Right lobe of liver (tissue), 4 donors: Measurements from ENCODE around the gene DIPK1B.

Source experiments
- CTCF ChIP-seq, 4 donors: fragments of 200-600 bp in 3 of 4; fragments of 450-650 bp in 1 of 4; IDR thresholded peaks; one replicate each; pipeline versions ENCODE4 v1.5.1 to v1.8.0; 2016 to 2022; ENCODE audit warnings: antibody characterized with exemption in 4 of 4, mild to moderate bottlenecking in 2 of 4
- POLR2A ChIP-seq: fragments of 450-650 bp; IDR thresholded peaks from one replicate; pipeline ENCODE4 v1.6.1; 2017; ENCODE audit warnings: antibody characterized with exemption, mild to moderate bottlenecking
- donor health status: DM: no; HTN: no; CAD: no.
- donor health status: DM: no; HTN: no; CAD: no.
- donor health status: DM: no; HTN: yes; CAD: no.

- TF ChIP-seq CTCF (IDR thresholded peaks at IDR 0.05) (no peak), POLR2A (no peak)
Observed at GRCh38 chr9:136756134-136756438, 43.7 kb downstream of the DIPK1B start.
